ENCODE measurements around the gene NAT8.
"Not testable (repeated sequence)": the region's sequence is repeated elsewhere in the genome, so short reads cannot be mapped to it uniquely, and the experiment has no call there.

Gene NAT8

GRCh38 chr2:73630662-73631266, 11.5 kb downstream of the NAT8 start:
- not testable (repeated sequence) for DNase-seq

GRCh38 chr2:73628493-73628892, 13.7 kb downstream of the NAT8 start:
- not testable (repeated sequence) for DNase-seq

- DNase-seq, result not testable (repeated sequence)
These were observed 16.0 kb downstream of the NAT8 start for GRCh38 chr2:73626237-73626636.

- DNase-seq, result not testable (repeated sequence)
These were observed 17.6 kb downstream of the NAT8 start for GRCh38 chr2:73624625-73625024.

- DNase-seq, result not testable (repeated sequence)
These were observed 18.2 kb downstream of the NAT8 start for GRCh38 chr2:73624036-73624435.

GRCh38 chr2:73619925-73620324, 22.3 kb downstream of the NAT8 start:
- not testable (repeated sequence) for DNase-seq

GRCh38 chr2:73614997-73615396, 27.2 kb downstream of the NAT8 start:
- DNase-seq, result no peak

- no peak for DNase-seq
These were observed 28.1 kb downstream of the NAT8 start for GRCh38 chr2:73614105-73614504.

GRCh38 chr2:73611867-73612266, 30.4 kb downstream of the NAT8 start:
- no peak for DNase-seq

- no peak for DNase-seq
These were observed 31.0 kb downstream of the NAT8 start for GRCh38 chr2:73611193-73611592.

- DNase-seq, result no peak
These were observed 32.1 kb downstream of the NAT8 start for GRCh38 chr2:73610111-73610510.

- not testable (repeated sequence) for DNase-seq
These were observed 37.6 kb downstream of the NAT8 start for GRCh38 chr2:73604589-73604988.

GRCh38 chr2:73603099-73603588, 39.1 kb downstream of the NAT8 start:
- DNase-seq, result not testable (repeated sequence)

- no peak for DNase-seq
These were observed 40.4 kb downstream of the NAT8 start for GRCh38 chr2:73601780-73602179.

GRCh38 chr2:73594251-73594650, 48.0 kb downstream of the NAT8 start:
- DNase-seq, result no peak

GRCh38 chr2:73593680-73594079, 48.5 kb downstream of the NAT8 start:
- DNase-seq, result no peak
